Stimulated activated naive CD8-positive, alpha-beta T cell treated with anti-CD3 and anti-CD28 coated beads, Interleukin-15, amount 100 ng/mL, for 72 hours (primary cell): ENCODE data around the gene COL18A1.

Source experiments
- ATAC-seq: fragments of 150-1000 bp; cut with Tn5 transposase; 2 replicates; pipeline ENCODE4 v1.10.0; 2021; ENCODE audit warnings: mild to moderate bottlenecking, moderate library complexity
- DNase-seq, 2 donors: peaks; one replicate each; pipeline ENCODE4 v3.0.0; 2021 to 2022
- H3K27ac Mint-ChIP-seq, 2 donors: one replicate each; pipeline ENCODE4 v1.8.0; 2022; ENCODE audit warnings: mild to moderate bottlenecking in 2 of 2, mixed read lengths in 2 of 2, moderate library complexity in 2 of 2
- H3K27me3 Mint-ChIP-seq: one replicate; pipeline ENCODE4 v1.8.0; 2022; ENCODE audit warnings: mixed read lengths
- H3K4me1 Mint-ChIP-seq: one replicate; pipeline ENCODE4 v1.8.0; 2022; ENCODE audit warnings: mild to moderate bottlenecking, mixed read lengths
- H3K4me3 Mint-ChIP-seq, 2 donors: one replicate each; pipeline ENCODE4 v1.8.0; 2022; ENCODE audit warnings: mild to moderate bottlenecking in 2 of 2, mixed read lengths in 2 of 2, moderate library complexity in 1 of 2
- H3K9me3 Mint-ChIP-seq, 2 donors: one replicate each; pipeline ENCODE4 v1.8.0; 2022; ENCODE audit warnings: mixed read lengths in 2 of 2

COL18A1 gene

GRCh38 chr21:45480701-45481500 lies 75.9 kb downstream of the COL18A1 start:
- Mint-ChIP-seq H3K4me3 (peak overlapping the region in 1 of 2 donors; percentile 6), H3K27me3 (no peaks in the 10 kb centered on the region), H3K27ac (no peak overlapping the region), H3K9me3 (no peaks in the 10 kb centered on the region), H3K4me1 (peaks cover 46% of the 10 kb centered on the region)
- ATAC-seq, result no peak
- no peak for DNase-seq

- no peaks in the 10 kb centered on the region for H3K27me3 Mint-ChIP-seq
- ATAC-seq (no peak), DNase-seq (no peak)
- H3K27ac Mint-ChIP-seq, result no peak overlapping the region
- H3K9me3 Mint-ChIP-seq, result no peaks in the 10 kb centered on the region
- peak overlapping the region in 1 of 2 donors; percentile 35 for H3K4me3 Mint-ChIP-seq
- peaks cover 46% of the 10 kb centered on the region for H3K4me1 Mint-ChIP-seq
Measured at GRCh38 chr21:45481566-45481965, 76.6 kb downstream of the COL18A1 start.

GRCh38 chr21:45481977-45482898 lies 77.3 kb downstream of the COL18A1 start:
- Mint-ChIP-seq H3K4me3 (peak overlapping the region; percentile 62 to 80), H3K4me1 (peaks cover 46% of the 10 kb centered on the region), H3K27ac (peak overlapping the region in 1 of 2 donors; percentile 67), H3K9me3 (no peaks in the 10 kb centered on the region), H3K27me3 (no peaks in the 10 kb centered on the region)
- ATAC-seq (no peak), DNase-seq (no peak)

GRCh38 chr21:45482899-45483821 lies 78.2 kb downstream of the COL18A1 start:
- Mint-ChIP-seq H3K27ac (peak overlapping the region in 1 of 2 donors; percentile 67), H3K4me1 (peaks cover 42% of the 10 kb centered on the region), H3K4me3 (peak overlapping the region; percentile 62 to 80), H3K9me3 (no peaks in the 10 kb centered on the region), H3K27me3 (no peaks in the 10 kb centered on the region)
- ATAC-seq (peak; percentile 49), DNase-seq (peak; percentile 29 to 48)

GRCh38 chr21:45484318-45484717 lies 79.4 kb downstream of the COL18A1 start:
- Mint-ChIP-seq H3K4me1 (peaks cover 35% of the 10 kb centered on the region), H3K4me3 (no peak overlapping the region), H3K27me3 (no peaks in the 10 kb centered on the region), H3K27ac (no peak overlapping the region), H3K9me3 (no peaks in the 10 kb centered on the region)
- no peak for ATAC-seq
- DNase-seq, result no peak

- Mint-ChIP-seq H3K27ac (peak overlapping the region in 1 of 2 donors; percentile 63), H3K9me3 (no peaks in the 10 kb centered on the region), H3K4me1 (peaks cover 40% of the 10 kb centered on the region), H3K4me3 (no peak overlapping the region), H3K27me3 (no peaks in the 10 kb centered on the region)
- ATAC-seq (no peak), DNase-seq (no peak)
Measured at GRCh38 chr21:45485686-45486442, 80.9 kb downstream of the COL18A1 start.

- DNase-seq (no peak), ATAC-seq (no peak)
- Mint-ChIP-seq H3K27me3 (no peaks in the 10 kb centered on the region), H3K4me3 (no peak overlapping the region), H3K4me1 (peaks cover 40% of the 10 kb centered on the region), H3K27ac (no peak overlapping the region), H3K9me3 (no peaks in the 10 kb centered on the region)
Measured at GRCh38 chr21:45486443-45487160, 81.6 kb downstream of the COL18A1 start.

GRCh38 chr21:45487161-45487806 lies 82.3 kb downstream of the COL18A1 start:
- no peak overlapping the region for H3K27ac Mint-ChIP-seq
- H3K4me3 Mint-ChIP-seq, result no peak overlapping the region
- no peaks in the 10 kb centered on the region for H3K27me3 Mint-ChIP-seq
- ATAC-seq, result no peak
- DNase-seq, result no peak
- H3K9me3 Mint-ChIP-seq, result no peaks in the 10 kb centered on the region
- peaks cover 36% of the 10 kb centered on the region for H3K4me1 Mint-ChIP-seq

- Mint-ChIP-seq H3K27ac (peak overlapping the region in 1 of 2 donors; percentile 71), H3K27me3 (no peaks in the 10 kb centered on the region), H3K4me1 (peaks cover 29% of the 10 kb centered on the region), H3K9me3 (no peaks in the 10 kb centered on the region), H3K4me3 (no peak overlapping the region)
- DNase-seq (no peak), ATAC-seq (no peak)
Measured at GRCh38 chr21:45487891-45488600, 83.1 kb downstream of the COL18A1 start.

GRCh38 chr21:45488931-45489721 lies 84.2 kb downstream of the COL18A1 start:
- Mint-ChIP-seq H3K9me3 (no peaks in the 10 kb centered on the region), H3K27me3 (no peaks in the 10 kb centered on the region), H3K27ac (peak overlapping the region in 1 of 2 donors; percentile 61), H3K4me3 (peak overlapping the region in 1 of 2 donors; percentile 26), H3K4me1 (peaks cover 20% of the 10 kb centered on the region)
- DNase-seq (no peak), ATAC-seq (no peak)

- DNase-seq (no peak), ATAC-seq (no peak)
- H3K4me3 Mint-ChIP-seq, result no peak overlapping the region
- H3K9me3 Mint-ChIP-seq, result no peaks in the 10 kb centered on the region
- H3K27me3 Mint-ChIP-seq, result no peaks in the 10 kb centered on the region
- peaks cover 16% of the 10 kb centered on the region for H3K4me1 Mint-ChIP-seq
- H3K27ac Mint-ChIP-seq, result peak overlapping the region in 1 of 2 donors; percentile 61
Measured at GRCh38 chr21:45489722-45489982, 84.7 kb downstream of the COL18A1 start.

GRCh38 chr21:45490049-45490731 lies 85.2 kb downstream of the COL18A1 start:
- Mint-ChIP-seq H3K27ac (peak overlapping the region in 1 of 2 donors; percentile 12), H3K27me3 (no peaks in the 10 kb centered on the region), H3K4me3 (no peak overlapping the region), H3K9me3 (no peaks in the 10 kb centered on the region), H3K4me1 (peaks cover 16% of the 10 kb centered on the region)
- peak; percentile 16 for ATAC-seq
- no peak for DNase-seq
